GM23338 (cell line): Measurements from ENCODE around the gene AP1G1. TPM values are rescaled to one million over a fixed set of nuclear protein-coding genes. Genes with fewer than 3 reads are reported as not detected.

Source experiments
- ATAC-seq: fragments of 200-7000 bp; cut with Tn5 transposase; 3 replicates; pipeline ENCODE4 v1.9.1; 2020
- DNase-seq: peaks from one replicate; pipeline ENCODE4 v3.0.0-alpha.2; 2015; ENCODE audit warnings: low spot score
- H2AFZ ChIP-seq: fragments of 200-600 bp; sonication (generic); 2 replicates; pipeline ENCODE4 v1.8.0; 2016; ENCODE audit warnings: antibody characterized with exemption, mild to moderate bottlenecking, moderate library complexity
- H3F3A ChIP-seq: fragments of 200-600 bp; sonication (generic); replicated peaks from 2 replicates; pipeline ENCODE4 v1.8.0; 2017; ENCODE audit warnings: antibody characterized with exemption, mixed run types, low read depth
- H3K27ac ChIP-seq: fragments of 200-600 bp; sonication (generic); 2 replicates; pipeline ENCODE4 v1.6.1; 2016; ENCODE audit warnings: low read depth
- H3K27me3 ChIP-seq: fragments of 200-600 bp; sonication (generic); 2 replicates; pipeline ENCODE4 v1.8.0; 2016; ENCODE audit warnings: mild to moderate bottlenecking, mixed run types, moderate library complexity; ENCODE audit not compliant: insufficient read depth
- H3K36me3 ChIP-seq: fragments of 200-600 bp; sonication (generic); 2 replicates; pipeline ENCODE4 v1.8.0; 2016; ENCODE audit warnings: mild to moderate bottlenecking; ENCODE audit not compliant: insufficient read depth
- H3K4me1 ChIP-seq: fragments of 200-600 bp; sonication (generic); 2 replicates; pipeline ENCODE4 v1.8.0; 2016; ENCODE audit warnings: mild to moderate bottlenecking, moderate library complexity; ENCODE audit not compliant: insufficient read depth
- H3K4me2 ChIP-seq: fragments of 200-600 bp; sonication (generic); 2 replicates; pipeline ENCODE4 v1.7.1; 2017; ENCODE audit warnings: mixed run types
- H3K4me3 ChIP-seq: fragments of 200-600 bp; sonication (generic); 2 replicates; pipeline ENCODE4 v1.6.1; 2016; ENCODE audit warnings: mixed run types
- H3K79me2 ChIP-seq: fragments of 200-600 bp; sonication (generic); replicated peaks from 2 replicates; pipeline ENCODE4 v1.8.0; 2017; ENCODE audit warnings: mild to moderate bottlenecking; ENCODE audit not compliant: insufficient read depth
- H3K9me2 ChIP-seq: fragments of 200-600 bp; sonication (generic); 2 replicates; pipeline ENCODE4 v1.8.0; 2017; ENCODE audit not compliant: insufficient read depth
- H4K20me1 ChIP-seq: fragments of 200-600 bp; sonication (generic); replicated peaks from 2 replicates; pipeline ENCODE4 v1.8.0; 2017; ENCODE audit warnings: mild to moderate bottlenecking; ENCODE audit not compliant: insufficient read depth
- H3K27ac Mint-ChIP-seq: 2 replicates; pipeline ENCODE4 v1.8.0; 2020; ENCODE audit warnings: inconsistent platforms, mild to moderate bottlenecking, moderate library complexity, mixed read lengths
- H3K27me3 Mint-ChIP-seq: 3 replicates; pipeline ENCODE4 v1.8.0; 2022; ENCODE audit warnings: low read depth, mild to moderate bottlenecking, moderate library complexity, mixed read lengths, inconsistent platforms; ENCODE audit not compliant: insufficient read depth, poor library complexity
- H3K36me3 Mint-ChIP-seq: 3 replicates; pipeline ENCODE4 v1.8.0; 2021; ENCODE audit warnings: low read depth, mild to moderate bottlenecking, inconsistent platforms, moderate library complexity, mixed read lengths
- H3K4me1 Mint-ChIP-seq: 3 replicates; pipeline ENCODE4 v1.8.0; 2020; ENCODE audit warnings: mild to moderate bottlenecking, inconsistent platforms, mixed read lengths
- H3K4me3 Mint-ChIP-seq: 3 replicates; pipeline ENCODE4 v1.8.0; 2021; ENCODE audit warnings: moderate library complexity, mild to moderate bottlenecking, inconsistent platforms, mixed read lengths
- H3K9me3 Mint-ChIP-seq: 3 replicates; pipeline ENCODE4 v1.8.0; 2020; ENCODE audit warnings: moderate library complexity, mild to moderate bottlenecking, inconsistent platforms, mixed read lengths
- EZH2phosphoT487 ChIP-seq: fragments of 200-600 bp; sonication (generic); IDR thresholded peaks from one replicate; pipeline ENCODE4 v1.8.1; 2018; ENCODE audit warnings: antibody characterized with exemption; ENCODE audit not compliant: unreplicated experiment
- JUNB ChIP-seq: IDR thresholded peaks from one replicate; pipeline ENCODE4 v1.6.1; 2016; ENCODE audit warnings: antibody characterized with exemption; ENCODE audit not compliant: unreplicated experiment
- NANOG ChIP-seq: IDR thresholded peaks from 2 replicates; pipeline ENCODE4 v1.6.1; 2016; ENCODE audit warnings: antibody characterized with exemption, borderline replicate concordance
- REST ChIP-seq: IDR thresholded peaks from one replicate; pipeline ENCODE4 v1.6.1; 2018; ENCODE audit warnings: antibody characterized with exemption; ENCODE audit not compliant: unreplicated experiment
- STAT1 ChIP-seq: IDR thresholded peaks from one replicate; pipeline ENCODE4 v1.6.1; 2016; ENCODE audit warnings: antibody characterized with exemption; ENCODE audit not compliant: unreplicated experiment
- ZNF331 ChIP-seq: fragments of 250-450 bp; sonication (Bioruptor Pico); IDR thresholded peaks from 2 replicates; pipeline ENCODE4 v1.5.0; 2020; ENCODE audit warnings: low read depth, mild to moderate bottlenecking, moderate library complexity
- polyA plus RNA-seq: library from polyadenylated mRNA; unstranded; fragments of >200 nt; fragmentation: Nextera tagmentation; extraction: Ambion mirVana; gene quantifications from 2 replicates; pipeline ENCODE4 v1.2.1, GENCODE V29; 2016
- total RNA-seq: library from RNA; depleted of rRNA; stranded (reverse); fragments of >200 nt; shearing (Covaris generic); gene quantifications from 2 replicates; pipeline ENCODE4 v1.2.3, GENCODE V29; 2014
- TF ChIP-seq, protein P1 (sequence below), 2 experiments: fragments of 200-600 bp in 1 of 2; sonication (generic) in 1 of 2; conservative IDR thresholded peaks; 2 replicates each; pipeline versions ENCODE4 v1.5.1 to v1.6.1; 2016 to 2017; ENCODE audit warnings: antibody characterized with exemption in 2 of 2, low read depth in 2 of 2, mild to moderate bottlenecking in 2 of 2, moderate library complexity in 1 of 2
- TF ChIP-seq, protein P2 (sequence below): fragments of 250-450 bp; sonication (Bioruptor Pico); IDR thresholded peaks from 2 replicates; pipeline ENCODE4 v1.5.0; 2020; ENCODE audit warnings: mild to moderate bottlenecking, moderate library complexity

Gene AP1G1
- total and polyA plus RNA-seq, 2 experiments from 2014 or later = 16.3 to 73.3 TPM

GRCh38 chr16:71853413-71853812, 44.8 kb upstream of the AP1G1 start:
- TF ChIP-seq ZNF331 (CRISPR knock-in tag) (no peak), NANOG (no peak), STAT1 (no peak), EZH2phosphoT487 (no peak), REST (no peak)
- TF ChIP-seq, protein P1, sequence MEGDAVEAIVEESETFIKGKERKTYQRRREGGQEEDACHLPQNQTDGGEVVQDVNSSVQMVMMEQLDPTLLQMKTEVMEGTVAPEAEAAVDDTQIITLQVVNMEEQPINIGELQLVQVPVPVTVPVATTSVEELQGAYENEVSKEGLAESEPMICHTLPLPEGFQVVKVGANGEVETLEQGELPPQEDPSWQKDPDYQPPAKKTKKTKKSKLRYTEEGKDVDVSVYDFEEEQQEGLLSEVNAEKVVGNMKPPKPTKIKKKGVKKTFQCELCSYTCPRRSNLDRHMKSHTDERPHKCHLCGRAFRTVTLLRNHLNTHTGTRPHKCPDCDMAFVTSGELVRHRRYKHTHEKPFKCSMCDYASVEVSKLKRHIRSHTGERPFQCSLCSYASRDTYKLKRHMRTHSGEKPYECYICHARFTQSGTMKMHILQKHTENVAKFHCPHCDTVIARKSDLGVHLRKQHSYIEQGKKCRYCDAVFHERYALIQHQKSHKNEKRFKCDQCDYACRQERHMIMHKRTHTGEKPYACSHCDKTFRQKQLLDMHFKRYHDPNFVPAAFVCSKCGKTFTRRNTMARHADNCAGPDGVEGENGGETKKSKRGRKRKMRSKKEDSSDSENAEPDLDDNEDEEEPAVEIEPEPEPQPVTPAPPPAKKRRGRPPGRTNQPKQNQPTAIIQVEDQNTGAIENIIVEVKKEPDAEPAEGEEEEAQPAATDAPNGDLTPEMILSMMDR (conservative IDR thresholded peaks at IDR 0.05; ENCODE audit: low read depth in 2 of 2) = no peak
- no peaks in the 10 kb centered on the region for H3K9me2 ChIP-seq
- H3K4me3 Mint-ChIP-seq = no peak overlapping the region
- H3K36me3 ChIP-seq = no peaks in the 10 kb centered on the region
- H3K9me3 Mint-ChIP-seq = no peaks in the 10 kb centered on the region
- no peaks in the 10 kb centered on the region for H3K4me1 ChIP-seq
- H3K79me2 ChIP-seq = peaks cover 1% of the 10 kb centered on the region; the same call in 1 of the 2 replicates
- DNase-seq = no peak
- no peak overlapping the region for H3K27ac ChIP-seq
- H3K27ac Mint-ChIP-seq = no peak overlapping the region
- no peak overlapping the region for H2AFZ ChIP-seq
- H3K36me3 Mint-ChIP-seq = peaks cover 34% of the 10 kb centered on the region
- peaks cover 5% of the 10 kb centered on the region; the same call in 1 of the 2 replicates for H4K20me1 ChIP-seq
- no peaks in the 10 kb centered on the region; the same call in 1 of the 2 replicates for H3F3A ChIP-seq
- no peak overlapping the region for H3K4me2 ChIP-seq
- no peak overlapping the region for H3K4me3 ChIP-seq
- no peak for ATAC-seq
- peaks cover 9% of the 10 kb centered on the region for H3K27me3 Mint-ChIP-seq
- peaks cover 2% of the 10 kb centered on the region; the same call in 2 of the 3 replicates for H3K4me1 Mint-ChIP-seq
- H3K27me3 ChIP-seq = no peaks in the 10 kb centered on the region

DNA sequence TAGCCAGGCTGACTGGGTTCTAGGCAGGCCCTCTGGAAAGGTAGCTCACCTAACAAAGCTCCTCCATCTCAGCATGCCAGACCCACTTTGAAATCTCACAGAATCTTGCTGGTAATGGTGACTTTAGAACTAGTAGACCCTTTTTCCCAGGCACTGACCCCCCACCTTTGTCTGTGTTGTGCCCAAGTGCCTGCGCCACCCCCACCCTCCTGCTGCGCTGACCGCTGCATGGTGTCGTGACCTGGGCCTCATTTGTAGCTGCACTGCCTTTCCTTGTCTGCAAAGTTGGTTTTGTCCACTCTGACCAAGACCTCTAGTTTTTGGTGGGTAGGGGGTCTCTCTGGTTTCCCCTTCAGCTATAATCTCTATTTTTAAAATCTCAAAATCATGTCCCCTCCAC, 43.9 kb upstream of the AP1G1 start:
- peaks cover 5% of the 10 kb centered on the region; the same call in 1 of the 2 replicates for H4K20me1 ChIP-seq
- no peak overlapping the region for H3K4me3 ChIP-seq
- DNase-seq = no peak
- H3K27me3 ChIP-seq = no peaks in the 10 kb centered on the region
- no peak overlapping the region for H2AFZ ChIP-seq
- H3K4me3 Mint-ChIP-seq = no peak overlapping the region
- peaks cover 39% of the 10 kb centered on the region for H3K36me3 Mint-ChIP-seq
- H3K4me1 Mint-ChIP-seq = peaks cover 2% of the 10 kb centered on the region; the same call in 2 of the 3 replicates
- peaks cover 10% of the 10 kb centered on the region for H3K79me2 ChIP-seq
- H3K4me2 ChIP-seq = no peak overlapping the region
- peaks cover 9% of the 10 kb centered on the region for H3K27me3 Mint-ChIP-seq
- H3K27ac ChIP-seq = no peak overlapping the region
- ATAC-seq = no peak
- H3F3A ChIP-seq = no peaks in the 10 kb centered on the region; the same call in 1 of the 2 replicates
- H3K9me2 ChIP-seq = no peaks in the 10 kb centered on the region
- H3K36me3 ChIP-seq = no peaks in the 10 kb centered on the region
- H3K9me3 Mint-ChIP-seq = no peaks in the 10 kb centered on the region
- H3K27ac Mint-ChIP-seq = no peak overlapping the region
- no peaks in the 10 kb centered on the region for H3K4me1 ChIP-seq
- TF ChIP-seq JUNB = no peak
- TF ChIP-seq, protein P2, sequence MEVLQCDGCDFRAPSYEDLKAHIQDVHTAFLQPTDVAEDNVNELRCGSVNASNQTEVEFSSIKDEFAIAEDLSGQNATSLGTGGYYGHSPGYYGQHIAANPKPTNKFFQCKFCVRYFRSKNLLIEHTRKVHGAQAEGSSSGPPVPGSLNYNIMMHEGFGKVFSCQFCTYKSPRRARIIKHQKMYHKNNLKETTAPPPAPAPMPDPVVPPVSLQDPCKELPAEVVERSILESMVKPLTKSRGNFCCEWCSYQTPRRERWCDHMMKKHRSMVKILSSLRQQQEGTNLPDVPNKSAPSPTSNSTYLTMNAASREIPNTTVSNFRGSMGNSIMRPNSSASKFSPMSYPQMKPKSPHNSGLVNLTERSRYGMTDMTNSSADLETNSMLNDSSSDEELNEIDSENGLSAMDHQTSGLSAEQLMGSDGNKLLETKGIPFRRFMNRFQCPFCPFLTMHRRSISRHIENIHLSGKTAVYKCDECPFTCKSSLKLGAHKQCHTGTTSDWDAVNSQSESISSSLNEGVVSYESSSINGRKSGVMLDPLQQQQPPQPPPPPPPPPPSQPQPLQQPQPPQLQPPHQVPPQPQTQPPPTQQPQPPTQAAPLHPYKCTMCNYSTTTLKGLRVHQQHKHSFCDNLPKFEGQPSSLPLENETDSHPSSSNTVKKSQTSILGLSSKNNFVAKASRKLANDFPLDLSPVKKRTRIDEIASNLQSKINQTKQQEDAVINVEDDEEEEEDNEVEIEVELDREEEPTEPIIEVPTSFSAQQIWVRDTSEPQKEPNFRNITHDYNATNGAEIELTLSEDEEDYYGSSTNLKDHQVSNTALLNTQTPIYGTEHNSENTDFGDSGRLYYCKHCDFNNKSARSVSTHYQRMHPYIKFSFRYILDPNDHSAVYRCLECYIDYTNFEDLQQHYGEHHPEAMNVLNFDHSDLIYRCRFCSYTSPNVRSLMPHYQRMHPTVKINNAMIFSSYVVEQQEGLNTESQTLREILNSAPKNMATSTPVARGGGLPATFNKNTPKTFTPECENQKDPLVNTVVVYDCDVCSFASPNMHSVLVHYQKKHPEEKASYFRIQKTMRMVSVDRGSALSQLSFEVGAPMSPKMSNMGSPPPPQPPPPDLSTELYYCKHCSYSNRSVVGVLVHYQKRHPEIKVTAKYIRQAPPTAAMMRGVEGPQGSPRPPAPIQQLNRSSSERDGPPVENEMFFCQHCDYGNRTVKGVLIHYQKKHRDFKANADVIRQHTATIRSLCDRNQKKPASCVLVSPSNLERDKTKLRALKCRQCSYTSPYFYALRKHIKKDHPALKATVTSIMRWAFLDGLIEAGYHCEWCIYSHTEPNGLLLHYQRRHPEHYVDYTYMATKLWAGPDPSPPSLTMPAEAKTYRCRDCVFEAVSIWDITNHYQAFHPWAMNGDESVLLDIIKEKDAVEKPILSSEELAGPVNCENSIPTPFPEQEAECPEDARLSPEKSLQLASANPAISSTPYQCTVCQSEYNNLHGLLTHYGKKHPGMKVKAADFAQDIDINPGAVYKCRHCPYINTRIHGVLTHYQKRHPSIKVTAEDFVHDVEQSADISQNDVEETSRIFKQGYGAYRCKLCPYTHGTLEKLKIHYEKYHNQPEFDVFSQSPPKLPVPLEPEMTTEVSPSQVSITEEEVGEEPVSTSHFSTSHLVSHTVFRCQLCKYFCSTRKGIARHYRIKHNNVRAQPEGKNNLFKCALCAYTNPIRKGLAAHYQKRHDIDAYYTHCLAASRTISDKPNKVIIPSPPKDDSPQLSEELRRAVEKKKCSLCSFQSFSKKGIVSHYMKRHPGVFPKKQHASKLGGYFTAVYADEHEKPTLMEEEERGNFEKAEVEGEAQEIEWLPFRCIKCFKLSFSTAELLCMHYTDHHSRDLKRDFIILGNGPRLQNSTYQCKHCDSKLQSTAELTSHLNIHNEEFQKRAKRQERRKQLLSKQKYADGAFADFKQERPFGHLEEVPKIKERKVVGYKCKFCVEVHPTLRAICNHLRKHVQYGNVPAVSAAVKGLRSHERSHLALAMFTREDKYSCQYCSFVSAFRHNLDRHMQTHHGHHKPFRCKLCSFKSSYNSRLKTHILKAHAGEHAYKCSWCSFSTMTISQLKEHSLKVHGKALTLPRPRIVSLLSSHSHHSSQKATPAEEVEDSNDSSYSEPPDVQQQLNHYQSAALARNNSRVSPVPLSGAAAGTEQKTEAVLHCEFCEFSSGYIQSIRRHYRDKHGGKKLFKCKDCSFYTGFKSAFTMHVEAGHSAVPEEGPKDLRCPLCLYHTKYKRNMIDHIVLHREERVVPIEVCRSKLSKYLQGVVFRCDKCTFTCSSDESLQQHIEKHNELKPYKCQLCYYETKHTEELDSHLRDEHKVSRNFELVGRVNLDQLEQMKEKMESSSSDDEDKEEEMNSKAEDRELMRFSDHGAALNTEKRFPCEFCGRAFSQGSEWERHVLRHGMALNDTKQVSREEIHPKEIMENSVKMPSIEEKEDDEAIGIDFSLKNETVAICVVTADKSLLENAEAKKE (CRISPR knock-in tag) = no peak
